ENCODE measurements around the gene ATPAF1. TPM values are rescaled to one million over a fixed set of nuclear protein-coding genes. Genes with fewer than 3 reads are reported as not detected.

The ATPAF1 gene
- total and polyA plus RNA-seq, 2 donors (not counting 1 experiment from before 2014, with no cell fraction given) = 65.6 to 72.1 TPM

GRCh38 chr1:46589529-46589928 lies 78.6 kb downstream of the ATPAF1 start:
- TF ChIP-seq EZH2 (IDR thresholded peaks at IDR 0.05; ENCODE audit: low read length, missing control alignments) = no peak
- no peak for TF ChIP-seq CTCF (conservative IDR thresholded peaks at IDR 0.05 in 1 of 2, IDR thresholded peaks at IDR 0.05 in 1 of 2; ENCODE audit: low read depth in 1 of 2, low read length in 2 of 2)
- Histone ChIP-seq H2AFZ (ENCODE audit: low read length) (no peak overlapping the region), H3K9ac (ENCODE audit: insufficient read depth, low read length) (no peak overlapping the region), H3K4me2 (ENCODE audit: extremely low read depth, insufficient read depth, low read length) (no peak overlapping the region), H3K9me3 (ENCODE audit: control insufficient read depth, insufficient read depth, low read depth, low read length) (no peaks in the 10 kb centered on the region), H3K4me3 (replicated peaks in 1 of 4; ENCODE audit: control extremely low read depth in 1 of 4, insufficient read depth in 1 of 4, low read depth in 3 of 4, low read length in 4 of 4) (no peak overlapping the region), H3K36me3 (ENCODE audit: control insufficient read depth, insufficient read depth, low read length) (peaks cover 8% of the 10 kb centered on the region), H3K79me2 (ENCODE audit: control insufficient read depth, insufficient read depth, low read length) (no peaks in the 10 kb centered on the region), H4K20me1 (ENCODE audit: control insufficient read depth, extremely low read depth, insufficient read depth, low read length) (no peaks in the 10 kb centered on the region), H3K27ac (ENCODE audit: insufficient read depth, low read length) (no peak overlapping the region), H3K27me3 (ENCODE audit: control insufficient read depth, insufficient read depth, low read length) (no peaks in the 10 kb centered on the region), H3K4me1 (ENCODE audit: control insufficient read depth, extremely low read depth, insufficient read depth, low read length) (no peaks in the 10 kb centered on the region)
- no peak for DNase-seq (ENCODE audit: low read depth in 2 of 2)

- no peak overlapping the region for H2AFZ ChIP-seq (ENCODE audit: low read length)
- no peak overlapping the region for H3K9ac ChIP-seq (ENCODE audit: insufficient read depth, low read length)
- H4K20me1 ChIP-seq (ENCODE audit: control insufficient read depth, extremely low read depth, insufficient read depth, low read length) = no peaks in the 10 kb centered on the region
- H3K9me3 ChIP-seq (ENCODE audit: control insufficient read depth, insufficient read depth, low read depth, low read length) = no peaks in the 10 kb centered on the region
- no peaks in the 10 kb centered on the region for H3K79me2 ChIP-seq (ENCODE audit: control insufficient read depth, insufficient read depth, low read length)
- H3K36me3 ChIP-seq (ENCODE audit: control insufficient read depth, insufficient read depth, low read length) = peaks cover 10% of the 10 kb centered on the region
- DNase-seq (ENCODE audit: low read depth in 2 of 2) = no peak
- no peak overlapping the region for H3K4me3 ChIP-seq (replicated peaks in 1 of 4; ENCODE audit: control extremely low read depth in 1 of 4, insufficient read depth in 1 of 4, low read depth in 3 of 4, low read length in 4 of 4)
- no peaks in the 10 kb centered on the region for H3K27me3 ChIP-seq (ENCODE audit: control insufficient read depth, insufficient read depth, low read length)
- H3K4me2 ChIP-seq (ENCODE audit: extremely low read depth, insufficient read depth, low read length) = no peak overlapping the region
- no peaks in the 10 kb centered on the region for H3K4me1 ChIP-seq (ENCODE audit: control insufficient read depth, extremely low read depth, insufficient read depth, low read length)
- TF ChIP-seq CTCF (conservative IDR thresholded peaks at IDR 0.05 in 1 of 2, IDR thresholded peaks at IDR 0.05 in 1 of 2; ENCODE audit: low read depth in 1 of 2, low read length in 2 of 2) = no peak
- TF ChIP-seq EZH2 (IDR thresholded peaks at IDR 0.05; ENCODE audit: low read length, missing control alignments) = no peak
- H3K27ac ChIP-seq (ENCODE audit: insufficient read depth, low read length) = no peak overlapping the region
Measured at GRCh38 chr1:46587069-46587468, 81.1 kb downstream of the ATPAF1 start.

GRCh38 chr1:46585312-46585938 lies 82.7 kb downstream of the ATPAF1 start:
- Histone ChIP-seq H3K4me3 (replicated peaks in 1 of 4; ENCODE audit: control extremely low read depth in 1 of 4, insufficient read depth in 1 of 4, low read depth in 3 of 4, low read length in 4 of 4) (no peak overlapping the region), H3K27me3 (ENCODE audit: control insufficient read depth, insufficient read depth, low read length) (no peaks in the 10 kb centered on the region), H3K4me2 (ENCODE audit: extremely low read depth, insufficient read depth, low read length) (no peak overlapping the region), H3K36me3 (ENCODE audit: control insufficient read depth, insufficient read depth, low read length) (peaks cover 4% of the 10 kb centered on the region), H3K9me3 (ENCODE audit: control insufficient read depth, insufficient read depth, low read depth, low read length) (no peaks in the 10 kb centered on the region), H3K4me1 (ENCODE audit: control insufficient read depth, extremely low read depth, insufficient read depth, low read length) (no peaks in the 10 kb centered on the region), H3K9ac (ENCODE audit: insufficient read depth, low read length) (no peak overlapping the region), H3K79me2 (ENCODE audit: control insufficient read depth, insufficient read depth, low read length) (no peaks in the 10 kb centered on the region), H4K20me1 (ENCODE audit: control insufficient read depth, extremely low read depth, insufficient read depth, low read length) (no peaks in the 10 kb centered on the region), H2AFZ (ENCODE audit: low read length) (no peak overlapping the region), H3K27ac (ENCODE audit: insufficient read depth, low read length) (no peak overlapping the region)
- TF ChIP-seq EZH2 (IDR thresholded peaks at IDR 0.05; ENCODE audit: low read length, missing control alignments) = no peak
- no peak for TF ChIP-seq CTCF (conservative IDR thresholded peaks at IDR 0.05 in 1 of 2, IDR thresholded peaks at IDR 0.05 in 1 of 2; ENCODE audit: low read depth in 1 of 2, low read length in 2 of 2)
- no peak for DNase-seq (ENCODE audit: low read depth in 2 of 2)

All from fibroblast of lung (primary cell).